GM18508 (cell line): Measurements from ENCODE around the gene PDIA3.
"Not testable (repeated sequence)": the region's sequence is repeated elsewhere in the genome, so short reads cannot be mapped to it uniquely, and the experiment has no call there.

Source experiments
- ATAC-seq: cut with Tn5 transposase; IDR thresholded peaks from one replicate; pipeline ENCODE4 v1.9.1; 2021; ENCODE audit warnings: moderate number of reproducible peaks; ENCODE audit not compliant: insufficient read depth, unreplicated experiment

PDIA3 gene

GRCh38 chr15:43746245-43746902 is at the start of gene PDIA3:
Gene PDIA3 (plus strand): TSS chr15:43746438. CDS start chr15:43746540, 102 bp downstream.
- not testable (repeated sequence) for ATAC-seq

GRCh38 chr15:43702174-43702573 is 44.1 kb upstream of the PDIA3 start:
- no peak for ATAC-seq

- ATAC-seq = no peak
These were observed 43.4 kb upstream of the PDIA3 start for GRCh38 chr15:43702701-43703424.

- ATAC-seq = not testable (repeated sequence)
These were observed 35.7 kb upstream of the PDIA3 start for GRCh38 chr15:43710431-43711131.

- no peak for ATAC-seq
These were observed 23.1 kb upstream of the PDIA3 start for GRCh38 chr15:43723151-43723550.

- not testable (repeated sequence) for ATAC-seq
These were observed 19.9 kb upstream of the PDIA3 start for GRCh38 chr15:43726306-43726705.

- not testable (repeated sequence) for ATAC-seq
These were observed 18.0 kb upstream of the PDIA3 start for GRCh38 chr15:43728053-43728725.

GRCh38 chr15:43735416-43735815 is 10.8 kb upstream of the PDIA3 start:
- ATAC-seq = no peak

- not testable (repeated sequence) for ATAC-seq
These were observed 668 bp downstream of the PDIA3 start for GRCh38 chr15:43746903-43747309.

GRCh38 chr15:43748376-43748775 is 2.1 kb downstream of the PDIA3 start:
- ATAC-seq = no peak

GRCh38 chr15:43749690-43750345 is 3.6 kb downstream of the PDIA3 start:
- ATAC-seq = peak; percentile 37

- ATAC-seq = no peak
These were observed 5.6 kb downstream of the PDIA3 start for GRCh38 chr15:43751885-43752284.

- ATAC-seq = no peak
These were observed 16.6 kb downstream of the PDIA3 start for GRCh38 chr15:43762824-43763223.

GRCh38 chr15:43763819-43764446 is 17.7 kb downstream of the PDIA3 start:
- ATAC-seq = no peak

- no peak for ATAC-seq
These were observed 23.5 kb downstream of the PDIA3 start for GRCh38 chr15:43769584-43770228.

- ATAC-seq = no peak
These were observed 25.6 kb downstream of the PDIA3 start for GRCh38 chr15:43771816-43772215.

GRCh38 chr15:43772624-43773023 is 26.4 kb downstream of the PDIA3 start:
- ATAC-seq = no peak

- no peak for ATAC-seq
These were observed 27.8 kb downstream of the PDIA3 start for GRCh38 chr15:43774062-43774461.

- ATAC-seq = no peak
These were observed 29.2 kb downstream of the PDIA3 start for GRCh38 chr15:43775411-43775965.
